ENCODE measurements around the gene NOLC1.

Gene NOLC1

GRCh38 chr10:102151774-102152544 lies at the start of gene NOLC1:
NOLC1 (plus strand) TSS chr10:102152389; CDS start chr10:102152411, 22 bp downstream.
- FAIRE-seq (peak; percentile 98), DNase-seq (ENCODE audit: insufficient read length, low spot score) (peak; percentile 98)

DNA sequence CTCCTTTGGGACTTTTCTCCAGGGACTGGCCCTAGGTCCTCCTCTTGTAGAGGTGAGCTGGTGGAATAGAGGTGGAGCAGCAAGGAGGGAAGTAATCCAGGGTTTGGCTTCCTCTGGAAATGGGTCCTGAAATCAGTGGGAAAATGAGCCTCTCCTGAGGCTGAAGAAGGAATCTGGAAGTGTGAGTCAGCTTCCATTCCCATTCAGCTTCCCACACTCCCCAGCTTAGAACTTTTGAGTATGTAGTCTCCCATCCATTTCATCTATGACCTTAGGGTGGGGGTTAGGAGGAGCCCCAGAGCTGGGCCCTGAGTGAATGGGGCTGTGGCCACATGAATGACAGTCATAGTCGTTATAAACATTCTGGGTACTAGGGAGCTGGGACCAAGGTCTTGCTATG lies 49.8 kb upstream of the NOLC1 start:
- no peak for FAIRE-seq
- no peak for DNase-seq (ENCODE audit: insufficient read length, low spot score)

GRCh38 chr10:102106998-102107397 lies 45.2 kb upstream of the NOLC1 start:
- no peak for DNase-seq (ENCODE audit: insufficient read length, low spot score)
- FAIRE-seq = no peak

GRCh38 chr10:102109166-102110116 lies 42.7 kb upstream of the NOLC1 start:
- DNase-seq (ENCODE audit: insufficient read length, low spot score) (no peak), FAIRE-seq (no peak)

DNA sequence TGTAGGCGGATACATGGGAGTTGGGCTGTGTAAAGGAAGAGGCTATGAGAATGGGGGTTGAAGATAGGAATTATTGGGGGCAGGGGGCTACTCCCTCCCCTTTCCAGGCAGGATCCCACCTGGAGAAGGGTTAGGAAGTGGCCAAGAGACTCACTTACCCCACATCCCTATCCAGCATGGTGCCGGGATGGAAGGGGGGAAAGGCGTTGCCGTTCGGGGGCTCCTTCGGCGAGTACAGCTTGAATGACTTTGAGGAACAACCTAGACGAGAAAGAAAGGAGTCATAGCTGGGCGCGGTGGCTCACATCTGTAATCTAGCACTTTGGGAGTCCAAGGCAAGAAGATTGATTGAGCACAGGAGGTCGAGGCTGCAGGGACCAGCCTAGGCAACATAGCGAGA lies 40.9 kb upstream of the NOLC1 start:
- DNase-seq (ENCODE audit: insufficient read length, low spot score) (no peak), FAIRE-seq (no peak)

GRCh38 chr10:102112210-102112817 lies 39.9 kb upstream of the NOLC1 start:
- no peak for FAIRE-seq
- DNase-seq (ENCODE audit: insufficient read length, low spot score) = no peak

- DNase-seq (ENCODE audit: insufficient read length, low spot score) (no peak), FAIRE-seq (no peak)
Measured at GRCh38 chr10:102113261-102113955, 38.8 kb upstream of the NOLC1 start.

DNA sequence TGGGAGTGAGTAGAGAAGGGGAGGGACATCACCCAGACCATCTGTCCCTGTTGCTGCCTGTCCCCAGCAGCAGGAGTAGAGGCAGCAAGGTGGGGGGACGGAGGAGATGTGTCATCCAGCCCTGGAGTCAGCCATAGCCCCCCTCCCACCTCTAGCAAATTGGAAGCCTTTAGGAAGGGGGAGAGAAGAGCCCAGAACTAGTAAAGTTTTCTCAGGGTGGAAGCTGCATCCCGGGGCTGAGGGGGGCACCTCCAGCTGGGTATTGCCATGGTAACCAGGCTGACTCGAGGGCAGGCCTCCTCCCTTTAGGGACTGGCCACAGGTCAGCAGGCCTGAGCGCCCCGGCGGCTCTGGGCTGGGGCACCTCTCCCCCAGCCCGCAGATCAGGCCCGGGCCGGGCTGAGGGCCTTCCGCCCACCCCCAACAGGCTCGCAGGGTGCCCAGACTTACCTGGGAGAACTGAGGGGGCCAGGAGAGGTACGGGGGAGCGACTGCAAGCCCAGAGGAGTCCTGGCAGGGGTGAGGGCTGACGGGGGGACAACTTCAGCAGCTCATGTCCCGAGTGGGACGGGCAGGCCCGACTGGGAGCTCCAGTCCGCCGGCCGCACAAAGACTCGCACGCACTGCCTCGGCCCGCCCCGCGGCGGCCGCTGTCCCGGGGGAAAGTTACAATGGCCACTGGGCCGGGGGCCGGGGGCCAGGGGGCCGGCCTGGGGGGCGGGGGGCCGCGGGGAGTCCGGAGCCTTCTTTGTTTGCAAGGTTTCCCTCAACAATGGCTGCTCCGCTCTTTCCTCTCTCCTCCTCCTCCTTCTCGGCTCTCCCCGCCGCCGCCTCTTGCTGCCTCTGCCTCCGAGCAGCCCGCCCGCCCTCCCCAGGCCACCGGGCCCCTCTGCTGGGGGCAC lies 38.0 kb upstream of the NOLC1 start:
- no peak for FAIRE-seq
- no peak for DNase-seq (ENCODE audit: insufficient read length, low spot score)

DNA sequence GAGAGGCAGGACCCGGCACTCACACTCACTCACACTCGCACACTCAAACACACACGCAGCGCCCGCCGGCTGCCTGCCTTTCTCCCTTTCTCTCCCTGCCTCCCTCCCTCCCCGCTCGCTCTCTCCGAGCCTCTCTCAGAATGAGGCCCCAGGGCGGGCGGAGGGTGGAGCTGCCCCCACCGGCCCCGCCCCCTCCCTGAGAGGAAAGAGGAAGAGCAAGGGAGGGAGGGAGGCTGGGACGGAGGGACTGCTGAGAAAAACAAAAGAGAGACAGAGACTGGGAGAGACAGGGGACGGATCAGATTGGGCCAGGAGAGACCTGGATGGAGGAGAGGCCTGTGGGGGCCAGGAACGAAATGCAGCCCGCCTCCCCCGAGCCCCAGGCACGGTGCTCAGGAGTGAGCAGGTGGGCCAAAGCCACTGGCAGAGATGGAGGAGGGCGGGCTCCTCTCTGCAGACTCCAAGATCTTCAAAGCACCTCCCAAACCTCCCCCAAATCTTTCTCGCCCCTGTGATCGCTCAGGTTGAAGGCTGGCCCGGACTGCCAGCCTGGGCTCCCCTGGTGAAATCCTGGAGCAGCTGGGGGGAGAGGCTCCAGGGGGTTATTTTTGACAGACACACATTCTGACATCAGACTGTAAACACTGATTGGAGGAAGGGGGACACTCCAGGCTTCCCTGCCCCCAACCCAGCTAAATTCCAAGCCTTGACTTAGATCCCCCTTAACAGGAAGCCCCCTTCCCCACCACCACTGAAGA lies 37.1 kb upstream of the NOLC1 start:
- FAIRE-seq (peak; percentile 13), DNase-seq (ENCODE audit: insufficient read length, low spot score) (peak; percentile 74)

- DNase-seq (ENCODE audit: insufficient read length, low spot score) (no peak), FAIRE-seq (no peak)
Measured at GRCh38 chr10:102115775-102116174, 36.4 kb upstream of the NOLC1 start.

GRCh38 chr10:102116656-102117055 lies 35.5 kb upstream of the NOLC1 start:
- no peak for DNase-seq (ENCODE audit: insufficient read length, low spot score)
- FAIRE-seq = no peak

DNA sequence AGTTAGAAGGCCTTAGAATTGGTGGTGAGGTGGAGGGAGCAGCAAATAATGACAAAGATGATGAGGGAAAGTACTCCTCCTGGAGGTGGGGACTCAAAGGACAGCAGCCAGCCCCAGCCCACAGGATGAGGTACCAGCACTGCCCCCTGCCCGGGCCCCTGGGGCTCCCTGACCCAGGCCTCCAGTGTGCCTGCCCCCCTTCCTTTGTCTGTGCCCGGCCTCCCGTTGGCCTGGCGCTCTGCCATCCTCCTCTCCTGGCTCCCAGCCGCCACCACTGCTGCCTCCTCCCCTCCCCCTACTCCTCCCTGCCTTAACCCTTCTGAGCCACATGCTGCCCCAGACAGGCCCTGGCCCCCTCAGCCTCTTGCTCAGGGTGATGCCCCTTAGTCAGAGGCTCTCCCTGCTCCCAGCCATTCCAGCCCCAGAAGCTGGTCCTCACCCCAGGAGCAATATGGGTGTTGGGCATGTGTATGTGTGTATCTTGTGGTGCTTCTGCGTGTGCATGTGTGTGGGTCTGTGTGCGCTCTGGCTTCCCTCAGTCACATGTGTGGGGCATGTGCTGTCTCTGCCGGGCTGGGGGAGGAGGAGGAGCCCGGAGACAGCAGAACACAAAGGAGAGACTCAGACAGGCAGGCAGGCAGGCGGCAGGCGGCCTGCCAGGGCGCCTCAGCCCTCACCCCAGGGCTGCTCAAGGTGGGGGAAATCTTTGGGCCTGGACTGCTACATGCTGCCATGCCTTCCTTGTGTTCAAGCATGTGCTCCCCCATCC lies 34.6 kb upstream of the NOLC1 start:
- peak; percentile 74 for FAIRE-seq
- peak; percentile 60 for DNase-seq (ENCODE audit: insufficient read length, low spot score)

- DNase-seq (ENCODE audit: insufficient read length, low spot score) (no peak), FAIRE-seq (no peak)
Measured at GRCh38 chr10:102118867-102119266, 33.3 kb upstream of the NOLC1 start.

DNA sequence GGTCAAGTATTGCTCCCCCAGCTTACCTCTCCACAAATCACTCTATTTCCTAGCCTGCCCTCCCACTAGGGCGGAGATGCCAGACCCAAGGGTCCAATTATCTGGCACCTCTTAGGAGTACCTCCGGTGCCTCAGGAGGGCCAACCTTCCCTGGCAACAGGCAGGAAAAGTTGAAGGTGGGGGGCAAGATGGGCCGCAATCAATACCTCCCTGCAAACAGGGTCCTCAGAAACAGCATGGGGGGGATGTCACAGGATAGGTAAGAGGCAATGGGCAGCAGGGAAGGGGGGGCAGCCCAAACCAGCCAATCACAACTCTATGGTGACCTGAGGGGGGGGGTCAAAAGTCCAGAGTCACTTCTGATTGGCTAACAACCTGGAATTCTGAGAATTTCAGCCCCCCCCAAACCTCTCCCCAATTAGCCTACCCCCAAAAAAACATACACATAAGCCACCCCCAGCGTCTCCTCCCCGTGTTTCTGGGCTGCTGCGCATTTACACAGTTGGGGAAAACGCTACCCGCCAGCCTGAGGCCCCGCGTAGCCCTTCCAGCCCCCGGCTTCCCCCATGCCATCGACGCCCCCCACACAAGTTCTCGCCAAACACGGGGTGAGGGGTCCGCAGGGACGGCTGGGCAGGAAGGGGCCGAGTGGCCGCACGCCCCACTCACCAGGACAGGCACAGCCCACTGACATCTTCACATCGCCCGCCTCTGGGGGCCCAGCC lies 32.6 kb upstream of the NOLC1 start:
- DNase-seq (ENCODE audit: insufficient read length, low spot score) = peak; percentile 86
- FAIRE-seq = peak; percentile 52

GRCh38 chr10:102120142-102120990 lies 31.8 kb upstream of the NOLC1 start, which contains the start of gene LDB1:
LDB1 (minus strand) TSS chr10:102120368; CDS start chr10:102120110, 258 bp downstream.
- FAIRE-seq = peak; percentile 85
- DNase-seq (ENCODE audit: insufficient read length, low spot score) = peak; percentile 75

DNA sequence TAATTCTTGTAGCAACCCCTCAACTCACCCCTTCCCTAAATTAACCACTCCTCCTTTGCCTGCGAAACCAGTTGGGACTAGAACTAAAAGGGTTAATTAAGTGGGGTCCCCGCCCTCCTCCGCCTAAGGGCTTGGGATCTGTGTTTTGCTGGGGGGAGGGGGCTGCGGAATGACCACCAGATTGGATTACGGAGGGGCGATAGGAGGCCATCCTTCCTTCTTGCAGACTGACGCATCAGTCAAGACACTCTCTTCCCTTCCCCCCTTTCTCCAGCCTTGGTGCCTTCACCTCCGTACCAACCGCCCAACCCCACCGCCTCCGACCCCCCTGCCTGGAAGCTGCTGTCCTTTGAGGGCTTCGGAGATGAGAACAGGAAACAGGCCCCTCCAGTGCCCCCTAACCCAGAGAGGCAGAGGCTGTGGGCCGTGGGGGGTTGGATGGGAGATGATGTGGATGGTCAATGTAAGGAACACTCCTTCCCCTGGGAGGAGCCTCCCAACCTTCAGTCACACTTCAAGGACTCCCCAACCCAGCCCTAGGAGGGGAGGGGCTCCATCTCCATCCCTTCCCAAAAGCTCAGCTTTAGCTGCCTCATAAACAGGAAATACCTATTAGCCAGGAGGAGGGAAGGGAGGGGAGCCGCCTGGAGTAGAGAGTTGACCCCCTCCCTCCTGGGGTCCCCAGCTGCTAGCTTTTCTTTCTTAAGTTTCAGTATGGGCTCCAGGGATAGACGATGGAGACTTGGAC lies 31.0 kb upstream of the NOLC1 start:
- DNase-seq (ENCODE audit: insufficient read length, low spot score) = peak; percentile 75
- FAIRE-seq = peak; percentile 40
